ENCODE results near the gene ADAP1.
"Not testable (repeated sequence)": the region's sequence is repeated elsewhere in the genome, so short reads cannot be mapped to it uniquely, and the experiment has no call there.

ADAP1 gene

DNA sequence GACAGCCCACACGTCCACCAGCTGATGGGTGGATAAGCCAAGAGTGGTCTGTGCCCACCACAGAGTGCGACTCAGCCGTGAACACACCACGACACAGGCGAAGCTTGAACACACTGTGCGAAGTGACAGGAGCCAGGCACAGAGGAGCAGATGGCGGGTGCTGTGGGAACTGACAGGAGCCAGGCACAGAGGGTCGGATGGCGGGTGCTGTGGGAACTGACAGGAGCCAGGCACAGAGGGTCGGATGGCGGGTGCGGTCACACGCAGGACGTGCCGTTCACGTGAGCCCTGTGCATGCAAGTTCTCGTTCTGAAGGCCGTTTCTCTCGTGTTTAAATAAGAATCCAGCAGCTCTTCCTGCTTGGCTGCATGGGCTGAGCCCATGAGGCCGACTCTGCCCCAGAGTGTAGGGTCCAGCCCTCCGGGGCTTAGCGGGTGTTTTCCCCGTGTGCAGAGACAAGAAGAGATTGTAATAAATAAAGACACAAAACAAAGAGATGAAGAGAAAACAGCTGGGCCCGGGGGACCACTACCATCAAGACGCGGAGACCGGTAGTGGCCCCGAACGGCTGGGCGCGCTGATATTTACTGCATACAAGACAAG lies 5.9 kb upstream of the ADAP1 start:
- no peak for DNase-seq (ENCODE audit: low read depth, low spot score)
- Histone ChIP-seq H3K27me3 (ENCODE audit: insufficient read depth, insufficient read length) (peaks cover 4% of the 10 kb centered on the region), H3K4me1 (ENCODE audit: insufficient read depth, insufficient read length) (peaks cover 18% of the 10 kb centered on the region), H3K36me3 (ENCODE audit: insufficient read depth, insufficient read length, low read length) (peaks cover 3% of the 10 kb centered on the region), H3K9me3 (ENCODE audit: insufficient read depth, low read length) (peaks cover 4% of the 10 kb centered on the region; the same call in 1 of the 2 replicates), H3K9ac (ENCODE audit: insufficient read length, low read depth) (no peak overlapping the region), H3K4me3 (ENCODE audit: insufficient read length, low read depth) (no peak overlapping the region)
- TF ChIP-seq ZNF274 (IDR thresholded peaks at IDR 0.05; ENCODE audit: low read depth, low read length) (no peak), SUZ12 (IDR thresholded peaks at IDR 0.05; ENCODE audit: extremely low read depth, insufficient read depth, insufficient read length) (no peak), YY1 (IDR thresholded peaks at IDR 0.05; ENCODE audit: insufficient read depth, insufficient read length) (no peak)

DNA sequence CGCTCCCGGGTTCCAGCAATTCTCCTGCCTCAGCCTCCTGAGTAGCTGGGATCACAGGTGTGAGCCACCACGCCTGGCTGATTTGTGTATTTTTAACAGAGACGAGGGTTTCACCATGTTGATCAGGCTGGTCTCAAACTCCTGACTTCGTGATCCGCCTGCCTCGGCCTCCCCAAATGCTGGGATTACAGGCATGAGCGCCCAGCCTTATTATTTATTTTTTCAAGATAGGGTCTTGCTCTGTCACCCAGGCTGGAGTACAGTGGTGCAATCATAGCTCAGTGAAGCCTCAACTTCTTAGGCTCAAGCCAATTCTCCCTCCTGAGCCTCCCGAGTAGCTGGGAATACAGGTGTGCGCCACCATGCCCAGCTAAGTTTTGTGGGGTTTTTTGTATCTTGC lies 5.3 kb upstream of the ADAP1 start:
- not testable (repeated sequence) for H3K9ac ChIP-seq (ENCODE audit: insufficient read length, low read depth); H3K4me3 ChIP-seq (ENCODE audit: insufficient read length, low read depth)

GRCh38 chr7:959271-959670 lies 4.8 kb upstream of the ADAP1 start:
- no peak for DNase-seq (ENCODE audit: low read depth, low spot score)
- H3K4me1 ChIP-seq (ENCODE audit: insufficient read depth, insufficient read length), result peaks cover 14% of the 10 kb centered on the region

More for the DNA sequence above, 5.3 kb upstream of the ADAP1 start:
- H3K9me3 ChIP-seq (ENCODE audit: insufficient read depth, low read length); H3K27me3 ChIP-seq (ENCODE audit: insufficient read depth, insufficient read length); DNase-seq (ENCODE audit: low read depth, low spot score); H3K36me3 ChIP-seq (ENCODE audit: insufficient read depth, insufficient read length, low read length): not testable (repeated sequence)
- peaks cover 18% of the 10 kb centered on the region for H3K4me1 ChIP-seq (ENCODE audit: insufficient read depth, insufficient read length)

DNA sequence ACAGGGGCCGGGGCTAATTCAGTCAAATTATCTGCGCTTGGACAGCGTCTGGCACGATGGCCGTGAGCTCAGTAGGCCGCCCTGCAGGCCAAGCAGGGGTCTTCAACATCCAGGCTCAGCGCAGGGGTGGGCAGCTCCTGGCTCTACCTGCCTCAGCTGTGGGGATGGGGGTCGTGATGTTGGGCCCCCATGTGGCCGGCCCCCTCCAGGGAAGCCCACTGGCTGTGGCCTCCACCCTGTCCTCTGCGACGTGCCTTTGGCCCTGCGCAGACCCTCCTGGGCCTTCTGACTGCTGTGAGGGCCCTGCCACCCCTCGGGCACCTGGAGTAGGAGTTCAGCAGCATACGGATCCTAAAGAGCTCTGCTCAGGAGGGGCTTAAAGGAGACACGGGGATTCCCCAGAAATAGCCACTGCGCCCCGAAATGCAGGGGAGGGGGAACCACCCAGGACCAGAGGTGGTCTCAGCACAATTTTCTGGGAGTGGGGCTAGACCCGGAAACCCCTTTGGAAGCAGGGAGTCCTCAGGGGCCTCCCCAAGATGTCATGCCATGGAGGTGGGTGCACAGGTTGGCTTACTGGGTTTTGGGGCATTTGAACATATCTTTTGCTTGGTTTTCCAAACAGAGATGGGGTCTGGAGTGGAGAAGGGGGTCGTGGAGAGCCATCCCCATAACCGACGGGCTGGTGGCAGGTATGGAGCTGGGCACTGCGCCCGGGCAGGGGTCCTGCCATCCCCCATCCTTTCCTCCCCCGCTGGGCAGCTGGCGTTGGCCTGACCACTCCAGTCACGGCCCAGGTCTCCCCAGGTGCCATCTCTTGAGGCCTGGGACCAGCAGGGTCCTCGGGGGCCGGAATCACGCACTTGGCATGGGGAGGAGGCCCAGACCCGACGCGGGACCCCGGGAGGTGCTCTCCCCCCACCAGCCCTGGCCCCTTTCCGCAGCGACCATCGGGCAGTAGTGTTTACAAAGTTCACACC lies 4.0 kb upstream of the ADAP1 start:
- H3K27me3 ChIP-seq (ENCODE audit: insufficient read depth, insufficient read length), result peaks cover 12% of the 10 kb centered on the region
- no peaks in the 10 kb centered on the region for H3K36me3 ChIP-seq (ENCODE audit: insufficient read depth, insufficient read length, low read length)
- H3K4me1 ChIP-seq (ENCODE audit: insufficient read depth, insufficient read length), result peaks cover 16% of the 10 kb centered on the region
- H3K9ac ChIP-seq (ENCODE audit: insufficient read length, low read depth), result peak overlapping the region; percentile 2
- no peak for DNase-seq (ENCODE audit: low read depth, low spot score)
- TF ChIP-seq ZNF274 (IDR thresholded peaks at IDR 0.05; ENCODE audit: low read depth, low read length) (no peak), SUZ12 (IDR thresholded peaks at IDR 0.05; ENCODE audit: extremely low read depth, insufficient read depth, insufficient read length) (no peak), YY1 (IDR thresholded peaks at IDR 0.05; ENCODE audit: insufficient read depth, insufficient read length) (no peak)
- no peak overlapping the region for H3K4me3 ChIP-seq (ENCODE audit: insufficient read length, low read depth)
- H3K9me3 ChIP-seq (ENCODE audit: insufficient read depth, low read length), result peaks cover 4% of the 10 kb centered on the region; the same call in 1 of the 2 replicates

More at GRCh38 chr7:959271-959670, 4.8 kb upstream of the ADAP1 start:
- H3K4me3 ChIP-seq (ENCODE audit: insufficient read length, low read depth), result no peak overlapping the region
- H3K27me3 ChIP-seq (ENCODE audit: insufficient read depth, insufficient read length), result peaks cover 8% of the 10 kb centered on the region
- no peaks in the 10 kb centered on the region for H3K36me3 ChIP-seq (ENCODE audit: insufficient read depth, insufficient read length, low read length)
- H3K9ac ChIP-seq (ENCODE audit: insufficient read length, low read depth), result no peak overlapping the region
- TF ChIP-seq SUZ12 (IDR thresholded peaks at IDR 0.05; ENCODE audit: extremely low read depth, insufficient read depth, insufficient read length) (no peak), ZNF274 (IDR thresholded peaks at IDR 0.05; ENCODE audit: low read depth, low read length) (no peak), YY1 (IDR thresholded peaks at IDR 0.05; ENCODE audit: insufficient read depth, insufficient read length) (no peak)
- peaks cover 4% of the 10 kb centered on the region; the same call in 1 of the 2 replicates for H3K9me3 ChIP-seq (ENCODE audit: insufficient read depth, low read length)

DNA sequence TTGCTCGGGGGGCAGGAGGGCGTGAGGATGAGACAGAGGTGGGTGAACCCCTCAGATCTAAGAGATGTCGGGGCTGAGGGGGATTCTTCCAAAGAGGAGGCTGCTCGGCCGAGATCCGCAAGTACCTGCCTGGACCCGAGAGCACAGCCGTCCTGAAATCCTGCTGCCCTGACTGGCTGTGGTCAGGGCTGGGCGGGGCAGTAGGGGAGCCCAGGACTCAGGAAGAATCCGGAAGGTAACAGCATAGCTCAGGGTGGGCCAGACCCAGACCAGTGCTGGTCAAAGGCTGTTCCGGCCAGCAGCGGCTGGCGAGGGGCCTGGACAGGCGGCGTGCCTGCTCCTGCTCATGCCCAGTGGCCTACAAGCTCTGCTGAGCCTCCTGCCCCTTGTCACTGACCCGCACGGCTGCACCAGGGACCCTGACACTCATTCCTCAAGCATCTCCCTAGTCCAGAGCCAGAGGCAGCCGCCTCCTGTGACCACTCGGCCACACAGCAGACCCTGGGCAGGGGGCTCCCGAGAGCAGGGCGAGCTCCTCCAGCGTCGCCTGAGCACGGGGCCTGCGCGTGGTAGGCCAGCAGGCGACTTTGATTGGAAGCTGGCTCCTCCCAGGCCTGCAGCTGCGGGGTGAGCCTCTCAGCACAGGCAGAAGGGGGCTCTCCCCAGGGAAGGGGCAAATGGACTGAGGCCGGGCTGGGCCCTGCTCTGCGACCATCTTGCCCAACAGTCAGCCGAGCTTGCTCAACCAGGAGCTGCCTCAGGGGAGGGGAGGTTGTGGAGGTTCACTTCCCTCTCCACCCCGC lies 3.1 kb upstream of the ADAP1 start:
- Histone ChIP-seq H3K9ac (ENCODE audit: insufficient read length, low read depth) (peak overlapping the region; percentile 2), H3K27me3 (ENCODE audit: insufficient read depth, insufficient read length) (peaks cover 21% of the 10 kb centered on the region), H3K9me3 (ENCODE audit: insufficient read depth, low read length) (peaks cover 4% of the 10 kb centered on the region; the same call in 1 of the 2 replicates), H3K4me1 (ENCODE audit: insufficient read depth, insufficient read length) (peaks cover 24% of the 10 kb centered on the region), H3K36me3 (ENCODE audit: insufficient read depth, insufficient read length, low read length) (no peaks in the 10 kb centered on the region), H3K4me3 (ENCODE audit: insufficient read length, low read depth) (no peak overlapping the region)
- no peak for TF ChIP-seq YY1 (IDR thresholded peaks at IDR 0.05; ENCODE audit: insufficient read depth, insufficient read length)
- TF ChIP-seq ZNF274 (IDR thresholded peaks at IDR 0.05; ENCODE audit: low read depth, low read length), result no peak
- TF ChIP-seq SUZ12 (IDR thresholded peaks at IDR 0.05; ENCODE audit: extremely low read depth, insufficient read depth, insufficient read length), result no peak
- DNase-seq (ENCODE audit: low read depth, low spot score), result no peak

- H3K9ac ChIP-seq (ENCODE audit: insufficient read length, low read depth), result no peak overlapping the region
- H3K9me3 ChIP-seq (ENCODE audit: insufficient read depth, low read length), result no peaks in the 10 kb centered on the region
- H3K4me3 ChIP-seq (ENCODE audit: insufficient read length, low read depth), result no peak overlapping the region
- peaks cover 26% of the 10 kb centered on the region for H3K4me1 ChIP-seq (ENCODE audit: insufficient read depth, insufficient read length)
- no peaks in the 10 kb centered on the region for H3K36me3 ChIP-seq (ENCODE audit: insufficient read depth, insufficient read length, low read length)
- DNase-seq (ENCODE audit: low read depth, low spot score), result no peak
- no peak for TF ChIP-seq SUZ12 (IDR thresholded peaks at IDR 0.05; ENCODE audit: extremely low read depth, insufficient read depth, insufficient read length)
- H3K27me3 ChIP-seq (ENCODE audit: insufficient read depth, insufficient read length), result peaks cover 27% of the 10 kb centered on the region
Observed at GRCh38 chr7:956031-956430, 1.6 kb upstream of the ADAP1 start.

Measured in NT2/D1 (cell line).